Mucosa of descending colon (tissue), 3 donors: ENCODE results near the gene EPN2. TPM values are rescaled to one million over a fixed set of nuclear protein-coding genes. Genes with fewer than 3 reads are reported as not detected.
"Not testable (repeated sequence)": the region's sequence is repeated elsewhere in the genome, so short reads cannot be mapped to it uniquely, and the experiment has no call there.

Source experiments
- ATAC-seq: fragments of 200-7000 bp; cut with Tn5 transposase; one replicate; pipeline ENCODE4 v1.9.1; 2020; ENCODE audit warnings: mild to moderate bottlenecking, moderate library complexity
- DNase-seq, 3 donors: peaks; one replicate each; pipeline ENCODE4 v3.0.0-alpha.2; 2020
- H3K36me3 ChIP-seq: fragments of 200-600 bp; one replicate; pipeline ENCODE4 v1.8.0; 2021; ENCODE audit warnings: low read depth, mild to moderate bottlenecking
- H3K4me1 ChIP-seq: fragments of 200-600 bp; one replicate; pipeline ENCODE4 v1.8.0; 2021; ENCODE audit warnings: low read depth, mild to moderate bottlenecking
- H3K4me3 ChIP-seq: fragments of 200-600 bp; one replicate; pipeline ENCODE4 v1.8.0; 2021; ENCODE audit warnings: mild to moderate bottlenecking
- H3K9me3 ChIP-seq: fragments of 200-600 bp; one replicate; pipeline ENCODE4 v1.8.0; 2021; ENCODE audit warnings: mild to moderate bottlenecking
- CTCF ChIP-seq: fragments of 200-600 bp; IDR thresholded peaks from one replicate; pipeline ENCODE4 v1.8.0; 2022; ENCODE audit warnings: antibody characterized with exemption, mild to moderate bottlenecking
- intact Hi-C, 2 donors: fragments of 100-400 bp; cut with DNase I in 1 of 2; cut with micrococcal nuclease in 1 of 2; formaldehyde crosslinking; loops; one replicate each; pipeline versions ENCODE4 v1.11.0 to v1.11.1; 2022; cut with DNase I, micrococcal nuclease
- total RNA-seq, 3 donors: library from RNA; stranded (reverse); fragmentation: NEBNext Ultra II Directional in 2 of 3; extraction: Animal tissue kit (Norgen Biotek cat#: 25700) in 2 of 3; gene quantifications; one replicate each; pipeline versions ENCODE4 v1.2.1 to v1.2.4, GENCODE V29; 2021 to 2023
- donor health status: DM: no; HTN: no; CAD: no; lungs with moderate emphysema.
- donor health status: DM: no; HTN: no; CAD: no.
- donor health status: DM: no; HTN: yes; CAD: no.

EPN2 gene
- total RNA-seq, 3 donors from 2014 or later: 32.6 to 75.8 (median 45.0) TPM

- intact Hi-C loops, H3K4me1 ChIP-seq, DNase-seq, H3K9me3 ChIP-seq, ATAC-seq, H3K36me3 ChIP-seq, H3K4me3 ChIP-seq: not testable (repeated sequence)
Observed at GRCh38 chr17:19226610-19227588, 10.3 kb upstream of the EPN2 start.

GRCh38 chr17:19234676-19235075 is 2.5 kb upstream of the EPN2 start:
- H3K4me3 ChIP-seq, intact Hi-C loops, H3K9me3 ChIP-seq, H3K4me1 ChIP-seq, H3K36me3 ChIP-seq, ATAC-seq, DNase-seq: not testable (repeated sequence)

GRCh38 chr17:19236351-19237138 is 621 bp upstream of the EPN2 start:
- H3K4me3 ChIP-seq, H3K4me1 ChIP-seq, H3K9me3 ChIP-seq, intact Hi-C loops, DNase-seq, H3K36me3 ChIP-seq: not testable (repeated sequence)
- peak; percentile 64 for ATAC-seq

- intact Hi-C loops: no loop called here
- DNase-seq (peak; percentile 51 to 73 (median 71)), ATAC-seq (peak; percentile 51)
- no peaks in the 10 kb centered on the region for H3K36me3 ChIP-seq
- H3K4me3 ChIP-seq: peak overlapping the region; percentile 85
- no peaks in the 10 kb centered on the region for H3K4me1 ChIP-seq
- peak; percentile 31 for TF ChIP-seq CTCF
- H3K9me3 ChIP-seq: no peaks in the 10 kb centered on the region
Observed at GRCh38 chr17:19237389-19238166, 412 bp downstream of the EPN2 start.

GRCh38 chr17:19238167-19238505 is 970 bp downstream of the EPN2 start:
- no peaks in the 10 kb centered on the region for H3K4me1 ChIP-seq
- no peak for TF ChIP-seq CTCF
- ATAC-seq (peak; percentile 48), DNase-seq (peak; percentile 46 to 72 (median 68))
- no peaks in the 10 kb centered on the region for H3K9me3 ChIP-seq
- intact Hi-C loops: no loop called here
- peak overlapping the region; percentile 85 for H3K4me3 ChIP-seq
- H3K36me3 ChIP-seq: no peaks in the 10 kb centered on the region

GRCh38 chr17:19239544-19239943 is 2.4 kb downstream of the EPN2 start:
- no peaks in the 10 kb centered on the region for H3K4me1 ChIP-seq
- no peak overlapping the region for H3K4me3 ChIP-seq
- H3K9me3 ChIP-seq: no peaks in the 10 kb centered on the region
- intact Hi-C loops: no loop called here
- no peak for DNase-seq
- ATAC-seq: no peak
- H3K36me3 ChIP-seq: no peaks in the 10 kb centered on the region
- TF ChIP-seq CTCF: no peak
